Brain microvascular endothelial cell (primary cell): ENCODE results near the gene BCCIP.

Source experiments
- DNase-seq: peaks from one replicate; pipeline ENCODE4 v3.0.0-alpha.2; 2020
- H3K27ac ChIP-seq: fragments of 250-450 bp; sonication (Bioruptor Pico); 2 replicates; pipeline ENCODE4 v1.5.1; 2020; ENCODE audit warnings: mild to moderate bottlenecking, moderate library complexity
- H3K27me3 ChIP-seq: fragments of 250-450 bp; sonication (Bioruptor Pico); replicated peaks from 2 replicates; pipeline ENCODE4 v1.5.1; 2020; ENCODE audit warnings: mild to moderate bottlenecking
- H3K36me3 ChIP-seq: fragments of 250-450 bp; sonication (Bioruptor Pico); replicated peaks from 2 replicates; pipeline ENCODE4 v1.5.1; 2020; ENCODE audit warnings: mild to moderate bottlenecking
- H3K4me3 ChIP-seq: 2 replicates; pipeline ENCODE4 v1.5.1; 2011; ENCODE audit warnings: low read depth, mild to moderate bottlenecking, control low read depth, low read length, moderate library complexity
- in situ Hi-C: cut with HindIII; loops from 2 replicates; pipeline ENCODE4 v1.10.0; 2017; ENCODE audit warnings: low sequenced_read_pairs, low pct_ligation_motif_present
- TF ChIP-seq, protein P1 (sequence below): IDR thresholded peaks from 2 replicates; pipeline ENCODE4 v1.5.1; 2011; ENCODE audit warnings: low read depth, mild to moderate bottlenecking, moderate library complexity, low read length, control low read depth, inconsistent platforms; ENCODE audit errors: missing control alignments

The BCCIP gene

GRCh38 chr10:125783408-125783807 is 39.9 kb upstream of the BCCIP start:
- no peak overlapping the region for H3K27ac ChIP-seq
- TF ChIP-seq, protein P1, sequence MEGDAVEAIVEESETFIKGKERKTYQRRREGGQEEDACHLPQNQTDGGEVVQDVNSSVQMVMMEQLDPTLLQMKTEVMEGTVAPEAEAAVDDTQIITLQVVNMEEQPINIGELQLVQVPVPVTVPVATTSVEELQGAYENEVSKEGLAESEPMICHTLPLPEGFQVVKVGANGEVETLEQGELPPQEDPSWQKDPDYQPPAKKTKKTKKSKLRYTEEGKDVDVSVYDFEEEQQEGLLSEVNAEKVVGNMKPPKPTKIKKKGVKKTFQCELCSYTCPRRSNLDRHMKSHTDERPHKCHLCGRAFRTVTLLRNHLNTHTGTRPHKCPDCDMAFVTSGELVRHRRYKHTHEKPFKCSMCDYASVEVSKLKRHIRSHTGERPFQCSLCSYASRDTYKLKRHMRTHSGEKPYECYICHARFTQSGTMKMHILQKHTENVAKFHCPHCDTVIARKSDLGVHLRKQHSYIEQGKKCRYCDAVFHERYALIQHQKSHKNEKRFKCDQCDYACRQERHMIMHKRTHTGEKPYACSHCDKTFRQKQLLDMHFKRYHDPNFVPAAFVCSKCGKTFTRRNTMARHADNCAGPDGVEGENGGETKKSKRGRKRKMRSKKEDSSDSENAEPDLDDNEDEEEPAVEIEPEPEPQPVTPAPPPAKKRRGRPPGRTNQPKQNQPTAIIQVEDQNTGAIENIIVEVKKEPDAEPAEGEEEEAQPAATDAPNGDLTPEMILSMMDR: no peak
- in situ Hi-C loops: no loop called here

GRCh38 chr10:125783957-125784356 is 39.4 kb upstream of the BCCIP start:
- no peak overlapping the region for H3K27ac ChIP-seq
- in situ Hi-C loops: no loop called here
- no peak overlapping the region for H3K4me3 ChIP-seq
- DNase-seq: no peak
- H3K27me3 ChIP-seq: no peaks in the 10 kb centered on the region
- TF ChIP-seq, protein P1: no peak
- H3K36me3 ChIP-seq: peaks cover 3% of the 10 kb centered on the region

More at GRCh38 chr10:125783408-125783807, 39.9 kb upstream of the BCCIP start:
- H3K4me3 ChIP-seq: no peak overlapping the region
- no peak for DNase-seq
- no peaks in the 10 kb centered on the region for H3K27me3 ChIP-seq
- peaks cover under 1% of the 10 kb centered on the region for H3K36me3 ChIP-seq

GRCh38 chr10:125785791-125786190 is 37.6 kb upstream of the BCCIP start:
- in situ Hi-C loops: no loop called here
- Histone ChIP-seq H3K36me3 (peaks cover 5% of the 10 kb centered on the region), H3K27me3 (no peaks in the 10 kb centered on the region), H3K27ac (no peak overlapping the region), H3K4me3 (no peak overlapping the region)
- no peak for DNase-seq
- TF ChIP-seq, protein P1: no peak

- Histone ChIP-seq H3K4me3 (no peak overlapping the region), H3K36me3 (peaks cover 12% of the 10 kb centered on the region), H3K27me3 (no peaks in the 10 kb centered on the region), H3K27ac (no peak overlapping the region)
- in situ Hi-C loops: no loop called here
- DNase-seq: no peak
- TF ChIP-seq, protein P1: no peak
Observed at GRCh38 chr10:125788156-125789034, 35.0 kb upstream of the BCCIP start.

GRCh38 chr10:125792342-125793300 is 30.7 kb upstream of the BCCIP start:
- TF ChIP-seq, protein P1: no peak
- no peak for DNase-seq
- no peaks in the 10 kb centered on the region for H3K27me3 ChIP-seq
- no peak overlapping the region for H3K4me3 ChIP-seq
- H3K36me3 ChIP-seq: peaks cover 19% of the 10 kb centered on the region
- in situ Hi-C loops: no loop called here
- no peak overlapping the region for H3K27ac ChIP-seq
